Umbilical cord (tissue), 2 donors: ENCODE results near the gene RAD51B. TPM values are rescaled to one million over a fixed set of nuclear protein-coding genes. Genes with fewer than 3 reads are reported as not detected.
"Not testable (repeated sequence)": the region's sequence is repeated elsewhere in the genome, so short reads cannot be mapped to it uniquely, and the experiment has no call there.

Source experiments
- DNase-seq: peaks from one replicate; pipeline ENCODE4 v3.0.0-alpha.2; 2015; ENCODE audit warnings: low spot score
- total RNA-seq: library from RNA; depleted of rRNA; stranded (reverse); fragments of >200 nt; gene quantifications from one replicate; pipeline ENCODE4 v1.2.3, GENCODE V29; 2014; ENCODE audit warnings: low replicate concordance; ENCODE audit not compliant: insufficient read depth

Gene RAD51B
- total RNA-seq, 1 donor from 2014 or later = 34.2 TPM

DNA sequence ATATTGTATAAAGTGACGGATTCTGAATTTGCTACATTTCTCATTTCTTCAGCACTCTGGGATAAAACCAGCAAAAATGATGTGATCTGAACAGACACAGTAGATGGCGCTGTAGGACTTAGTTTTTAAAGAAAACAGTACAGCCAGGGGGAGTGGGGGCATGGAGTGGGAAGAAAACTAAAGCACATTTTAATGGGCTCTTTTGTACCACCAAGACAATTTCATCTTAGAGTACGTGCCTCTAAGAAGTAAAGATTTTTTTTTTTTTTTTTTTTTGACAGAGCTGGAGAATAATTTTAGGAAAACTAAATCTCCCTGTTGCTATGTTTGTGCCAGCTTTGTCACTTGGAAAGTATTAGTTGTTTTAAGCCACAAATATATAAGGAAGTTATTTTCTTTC, 124.4 kb downstream of the RAD51B start:
- peak; percentile 93 for DNase-seq

DNA sequence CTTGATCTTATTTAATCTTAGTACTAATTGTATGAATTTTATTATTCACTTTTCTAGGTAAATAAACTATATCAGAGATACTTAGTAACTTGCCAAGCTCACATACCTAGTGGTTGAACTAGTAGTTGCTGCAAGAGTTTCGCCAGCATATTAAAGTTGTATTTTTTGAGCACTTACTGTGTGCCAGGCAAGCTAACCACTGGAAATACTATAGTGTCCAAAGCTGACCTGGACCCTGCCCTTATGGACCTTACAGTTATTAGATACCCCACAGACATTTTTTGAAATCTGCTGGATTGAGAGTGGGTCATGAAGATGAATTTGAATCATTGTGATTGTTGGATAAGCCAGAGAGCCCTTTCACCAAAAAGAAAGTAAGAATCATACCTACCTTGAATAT, 125.0 kb downstream of the RAD51B start:
- DNase-seq = no peak

DNA sequence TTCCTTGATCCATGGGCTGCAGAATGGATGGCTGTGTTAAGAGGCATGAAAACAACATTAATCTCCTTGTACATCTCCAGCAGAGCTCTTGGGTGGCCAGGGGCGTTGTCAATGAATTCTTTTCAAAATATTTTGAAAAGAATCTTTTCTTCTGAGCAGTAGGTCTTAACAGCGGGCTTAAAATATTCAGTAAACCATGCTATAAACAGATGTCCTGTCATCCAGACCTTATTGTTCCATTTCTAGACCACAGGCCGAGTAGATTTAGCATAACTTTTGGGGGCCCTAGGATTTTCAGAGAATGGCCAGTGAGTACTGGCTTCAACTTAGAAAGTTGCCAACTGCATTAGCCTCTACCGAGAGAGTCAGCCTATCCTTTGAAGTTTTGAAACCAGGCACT, 130.2 kb downstream of the RAD51B start:
- DNase-seq = no peak

DNA sequence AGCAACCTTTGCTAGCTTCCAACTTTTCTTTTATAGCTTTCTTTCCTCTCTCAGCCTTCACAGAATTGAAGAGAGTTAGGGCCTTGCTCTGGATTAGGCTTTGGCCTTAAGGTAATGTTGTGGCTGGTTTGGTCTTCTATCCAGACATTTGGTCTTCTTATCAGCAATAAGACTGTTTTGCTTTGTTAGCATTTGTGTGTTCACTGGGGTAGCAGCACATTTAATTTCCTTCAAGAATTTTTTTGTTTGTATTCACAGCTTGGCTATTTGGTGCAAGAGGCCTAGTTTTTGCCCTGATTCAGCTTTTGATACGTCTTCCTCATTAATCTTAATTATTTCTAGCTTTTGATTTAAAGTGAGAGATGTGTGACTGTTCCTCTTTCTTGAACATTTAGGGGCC, 130.8 kb downstream of the RAD51B start:
- DNase-seq = no peak

DNA sequence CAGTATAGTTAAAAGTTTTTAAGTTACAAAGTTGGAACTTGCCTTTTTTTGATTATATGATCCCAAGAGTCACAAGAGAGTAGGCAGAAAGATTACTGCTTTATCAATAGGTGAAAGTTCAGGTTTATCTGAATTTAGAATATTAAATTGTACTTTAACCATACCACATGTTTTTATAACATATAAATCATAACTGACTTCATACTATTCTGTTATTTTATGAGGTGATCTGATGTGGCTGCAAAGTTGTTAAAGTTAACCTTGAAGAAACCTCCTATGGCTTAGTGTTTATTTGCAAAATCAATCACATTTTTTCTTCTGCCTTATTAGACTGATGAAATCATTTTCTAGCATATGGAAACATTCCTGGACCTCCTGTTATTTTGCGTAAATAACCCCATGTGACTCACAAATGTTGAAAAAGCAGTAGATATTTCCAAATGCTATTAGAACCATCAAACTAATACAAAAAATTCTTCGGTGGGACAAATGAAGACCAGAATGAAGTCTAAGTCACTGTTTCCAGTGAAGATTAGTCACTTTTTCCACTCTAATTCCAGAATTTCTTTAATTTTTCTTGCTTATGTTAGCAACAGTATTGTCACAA, 132.1 kb downstream of the RAD51B start:
- DNase-seq = no peak

DNA sequence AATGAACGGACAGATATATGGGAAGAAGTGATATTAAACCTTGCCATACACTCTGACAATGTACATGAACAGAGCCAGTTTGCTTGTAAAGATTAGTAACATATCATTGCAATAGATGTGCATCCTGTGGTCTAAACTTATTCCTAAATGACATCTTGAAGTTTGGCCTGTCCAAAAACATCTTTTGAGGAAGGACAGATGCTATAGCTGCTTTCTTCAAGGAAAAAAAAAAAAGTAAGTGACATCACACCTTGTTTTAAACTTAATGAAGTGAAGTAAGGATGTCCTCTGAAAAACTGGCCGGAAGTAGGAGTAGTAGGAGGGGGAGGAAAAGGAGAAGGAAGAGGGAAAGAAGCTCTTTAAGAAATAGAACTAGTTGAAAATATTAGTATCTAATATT, 132.8 kb downstream of the RAD51B start:
- no peak for DNase-seq

DNA sequence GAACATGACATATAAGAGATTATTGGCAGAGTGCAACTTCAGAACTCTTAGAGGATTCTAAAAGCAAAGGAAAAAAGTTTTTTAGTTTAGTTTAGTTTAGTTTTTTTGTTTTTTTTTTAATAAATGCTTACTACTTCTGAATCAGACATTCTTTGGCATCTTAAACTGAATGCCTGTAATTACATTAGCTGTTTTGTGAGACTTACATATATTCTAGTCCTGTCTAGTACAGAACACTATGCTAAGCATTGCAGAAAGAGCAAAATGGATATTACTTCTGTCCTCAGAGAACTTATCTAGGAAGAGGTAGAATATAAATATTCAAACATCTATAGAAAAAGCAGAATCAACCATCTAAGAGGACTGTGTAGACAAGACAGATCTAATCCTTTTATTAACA, 133.2 kb downstream of the RAD51B start:
- DNase-seq = no peak

DNA sequence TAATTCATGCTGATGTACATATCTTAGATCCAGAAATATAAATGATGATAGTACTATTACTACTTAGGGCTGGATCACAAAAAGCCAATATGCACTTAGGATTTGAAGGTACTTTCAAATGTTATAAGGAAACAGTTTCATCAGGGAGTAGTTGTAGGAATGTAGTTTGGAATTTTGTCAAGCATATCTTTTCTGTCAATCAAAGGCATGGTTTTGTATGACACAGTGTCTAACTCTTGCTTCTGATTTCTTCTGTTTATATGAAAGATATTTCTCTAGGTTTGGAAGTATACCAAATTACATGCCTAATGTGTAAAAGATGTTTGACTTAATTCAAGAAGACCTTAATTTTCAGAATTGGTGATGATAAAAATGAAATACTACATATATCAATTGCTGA, 135.7 kb downstream of the RAD51B start:
- no peak for DNase-seq

DNA sequence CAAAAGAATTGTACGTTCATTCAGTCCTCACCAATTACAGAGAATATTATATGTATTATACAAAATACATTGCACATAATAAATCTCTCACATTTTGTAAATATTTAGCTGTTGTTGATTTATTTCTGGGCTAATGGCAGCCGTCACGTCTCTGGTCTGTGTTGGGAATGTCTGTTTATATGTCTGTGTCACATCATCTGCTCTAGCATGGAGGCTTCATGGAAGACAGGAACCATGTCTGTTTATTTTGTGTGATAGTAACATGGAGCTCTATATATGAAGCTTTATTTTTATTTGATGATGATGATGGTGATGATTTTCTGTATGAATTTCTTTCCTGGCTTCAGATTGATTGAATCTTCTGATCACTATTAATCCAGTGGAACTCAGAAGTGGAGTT, 138.4 kb downstream of the RAD51B start:
- DNase-seq = no peak

DNA sequence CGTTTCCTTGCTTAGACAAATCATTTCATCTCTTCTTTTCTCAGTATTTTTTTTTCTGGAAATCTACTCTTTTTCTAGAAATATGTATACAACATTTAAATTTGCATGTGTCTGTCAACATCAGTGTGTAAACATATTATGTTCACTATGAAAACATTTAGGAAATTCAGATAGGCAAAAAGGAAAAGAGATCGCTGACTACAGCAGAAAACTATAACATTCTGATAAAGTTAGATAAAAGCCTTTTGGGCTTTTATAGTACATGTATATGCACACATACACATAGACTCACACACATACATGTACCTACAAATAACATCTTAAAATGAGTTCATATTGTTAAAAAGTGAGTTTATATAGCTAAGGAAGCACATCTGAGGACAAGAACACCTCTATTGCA, 142.1 kb downstream of the RAD51B start:
- no peak for DNase-seq

DNA sequence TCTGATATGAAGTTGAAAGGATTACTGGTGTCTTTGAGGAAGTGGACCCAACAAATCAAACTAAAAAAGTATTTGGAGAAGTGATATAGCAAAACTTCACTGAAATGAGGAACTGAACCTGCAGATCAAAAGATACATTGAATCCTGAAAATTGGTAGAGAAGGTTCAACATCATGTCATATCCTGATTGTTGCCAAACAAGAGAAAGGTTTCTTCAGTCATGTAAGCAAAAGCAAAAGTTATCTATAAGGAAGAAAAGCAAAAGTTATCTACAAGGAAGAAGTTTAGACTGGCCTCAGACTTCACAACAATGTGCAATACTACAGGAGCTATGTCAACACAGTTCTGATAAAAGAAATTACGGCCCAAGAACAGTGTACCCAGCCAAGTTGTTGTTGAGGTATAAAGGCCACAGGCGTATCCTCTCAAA, 142.7 kb downstream of the RAD51B start:
- DNase-seq = peak; percentile 44

DNA sequence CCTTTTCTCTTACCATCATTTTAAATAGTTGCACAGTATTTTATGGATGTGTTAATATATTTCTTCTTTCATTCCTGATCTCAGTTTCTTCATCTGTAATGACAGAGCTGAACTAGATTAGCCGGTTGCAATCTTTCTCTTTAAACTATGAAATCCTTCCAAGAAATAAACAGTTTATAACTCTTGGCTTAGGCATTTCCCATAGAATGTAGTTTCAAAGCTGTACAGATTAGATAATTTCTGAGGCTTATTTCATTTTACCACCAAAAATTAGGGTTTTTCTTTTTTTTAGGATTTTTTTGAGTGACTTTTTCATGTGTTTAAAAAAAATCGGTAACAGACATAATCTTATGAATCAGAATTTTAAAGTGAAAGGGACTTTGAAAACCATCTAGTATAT, 144.0 kb downstream of the RAD51B start:
- peak; percentile 74 for DNase-seq

DNA sequence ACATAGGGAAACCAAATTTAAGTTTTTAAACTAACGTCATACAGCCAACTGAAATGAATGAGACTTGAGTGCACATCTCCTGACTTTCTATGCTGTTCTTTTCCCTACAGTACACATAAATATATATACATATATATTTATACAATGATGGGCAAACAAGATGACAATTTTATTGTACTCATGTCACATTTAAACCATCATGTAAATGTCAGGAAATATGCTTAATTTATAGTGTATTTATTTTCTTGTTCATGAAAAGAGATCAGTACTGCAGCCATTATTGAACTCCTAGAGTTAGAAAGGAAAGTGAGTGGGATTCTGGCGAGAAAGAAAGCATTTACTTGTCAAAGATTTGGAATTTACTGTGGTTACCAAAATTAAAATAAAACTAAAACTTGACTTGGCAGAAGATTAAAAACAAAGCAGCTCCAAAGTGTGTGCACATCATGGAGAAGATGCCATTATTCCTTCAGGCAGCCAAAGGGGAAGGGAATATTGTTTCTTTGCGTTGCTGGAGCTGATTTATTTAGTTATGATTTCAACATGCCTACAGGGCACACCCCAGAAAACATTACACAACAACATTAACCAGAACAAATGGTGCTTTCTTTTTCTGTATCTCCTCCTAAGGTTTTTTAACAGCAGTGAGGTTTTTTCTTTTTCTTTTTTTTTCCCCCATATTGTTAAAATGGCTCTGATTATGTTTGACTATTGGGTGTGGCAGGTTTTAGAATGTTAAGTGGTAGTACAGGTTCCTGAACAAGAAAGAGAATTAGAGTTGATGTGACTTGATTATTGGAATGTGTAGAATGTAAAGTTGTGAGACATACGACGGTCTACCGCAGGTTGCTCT, 144.6 kb downstream of the RAD51B start:
- peak; percentile 78 for DNase-seq

DNA sequence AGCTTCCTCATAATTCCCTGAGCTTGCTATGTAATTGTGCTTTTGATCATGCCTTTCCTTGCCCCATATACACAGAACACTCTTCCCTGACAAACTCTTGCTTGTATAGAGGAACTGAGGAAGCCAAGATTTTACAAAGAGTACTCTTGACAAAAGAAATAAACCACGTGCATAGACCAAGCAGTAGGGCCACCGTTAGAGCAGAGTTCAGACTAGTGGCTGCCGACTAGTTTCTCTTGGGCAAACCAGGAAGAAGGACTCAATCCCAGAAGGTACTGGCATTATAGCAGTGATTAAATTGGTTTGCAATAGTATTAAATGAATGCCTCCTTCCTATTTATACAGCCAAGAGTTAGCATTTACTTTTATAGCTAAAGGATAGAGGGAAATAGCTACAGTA, 146.1 kb downstream of the RAD51B start:
- DNase-seq = no peak

DNA sequence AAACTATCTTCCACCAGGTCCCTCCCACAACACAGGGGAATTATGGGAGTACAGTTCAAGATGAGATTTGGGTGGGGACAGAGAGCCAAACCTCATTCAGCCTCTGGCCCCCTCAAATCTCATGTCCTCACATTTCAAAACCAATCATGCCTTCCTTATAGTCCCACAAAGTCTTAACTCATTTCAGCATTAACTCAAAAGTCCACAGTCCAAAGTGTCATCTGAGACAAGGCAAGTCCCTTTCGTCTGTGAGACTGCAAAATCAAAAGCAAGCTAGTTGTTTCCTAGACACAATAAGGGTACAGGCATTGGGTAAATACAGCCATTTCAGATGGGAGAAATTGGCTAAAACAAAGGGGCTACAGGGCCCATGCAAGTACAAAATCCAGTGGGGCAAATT, 147.6 kb downstream of the RAD51B start:
- DNase-seq = no peak

DNA sequence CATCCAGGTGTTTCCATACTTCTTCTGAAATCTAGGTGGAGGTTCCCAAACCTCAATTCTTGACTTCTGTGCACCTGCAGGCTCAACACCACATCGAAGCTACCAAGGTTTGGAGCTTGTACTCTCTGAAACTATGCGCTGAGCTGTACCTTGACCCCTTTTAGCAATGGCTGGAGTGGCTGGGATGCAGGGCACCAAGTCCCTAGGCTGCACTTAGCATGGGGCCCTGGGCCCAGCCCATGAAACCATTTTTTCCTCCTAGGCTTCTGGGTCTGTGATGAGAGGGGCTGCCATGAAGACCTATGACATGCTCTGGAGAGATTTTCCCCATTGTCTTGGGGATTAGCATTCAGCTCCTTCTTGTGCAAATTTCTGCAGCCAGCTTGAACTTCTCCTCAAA, 148.4 kb downstream of the RAD51B start:
- not testable (repeated sequence) for DNase-seq

DNA sequence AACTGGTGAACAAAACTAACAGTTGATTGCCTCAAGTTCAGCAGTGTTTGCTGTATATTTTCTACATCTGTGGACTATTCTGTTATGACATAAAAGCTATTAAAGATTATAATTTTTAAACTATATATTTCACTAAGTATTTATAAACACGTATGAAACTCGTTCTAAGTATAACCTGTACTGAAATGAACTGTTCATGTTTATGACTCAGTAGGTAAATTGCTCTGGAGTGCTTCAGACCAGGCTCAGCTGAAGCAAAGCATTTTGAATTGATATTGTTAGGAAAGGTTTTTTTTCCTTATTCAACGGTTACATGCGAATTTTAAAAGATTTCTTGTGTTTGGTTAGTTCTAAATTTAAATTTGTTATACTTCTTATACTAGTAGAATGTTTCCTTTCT, 151.3 kb downstream of the RAD51B start:
- DNase-seq = no peak

DNA sequence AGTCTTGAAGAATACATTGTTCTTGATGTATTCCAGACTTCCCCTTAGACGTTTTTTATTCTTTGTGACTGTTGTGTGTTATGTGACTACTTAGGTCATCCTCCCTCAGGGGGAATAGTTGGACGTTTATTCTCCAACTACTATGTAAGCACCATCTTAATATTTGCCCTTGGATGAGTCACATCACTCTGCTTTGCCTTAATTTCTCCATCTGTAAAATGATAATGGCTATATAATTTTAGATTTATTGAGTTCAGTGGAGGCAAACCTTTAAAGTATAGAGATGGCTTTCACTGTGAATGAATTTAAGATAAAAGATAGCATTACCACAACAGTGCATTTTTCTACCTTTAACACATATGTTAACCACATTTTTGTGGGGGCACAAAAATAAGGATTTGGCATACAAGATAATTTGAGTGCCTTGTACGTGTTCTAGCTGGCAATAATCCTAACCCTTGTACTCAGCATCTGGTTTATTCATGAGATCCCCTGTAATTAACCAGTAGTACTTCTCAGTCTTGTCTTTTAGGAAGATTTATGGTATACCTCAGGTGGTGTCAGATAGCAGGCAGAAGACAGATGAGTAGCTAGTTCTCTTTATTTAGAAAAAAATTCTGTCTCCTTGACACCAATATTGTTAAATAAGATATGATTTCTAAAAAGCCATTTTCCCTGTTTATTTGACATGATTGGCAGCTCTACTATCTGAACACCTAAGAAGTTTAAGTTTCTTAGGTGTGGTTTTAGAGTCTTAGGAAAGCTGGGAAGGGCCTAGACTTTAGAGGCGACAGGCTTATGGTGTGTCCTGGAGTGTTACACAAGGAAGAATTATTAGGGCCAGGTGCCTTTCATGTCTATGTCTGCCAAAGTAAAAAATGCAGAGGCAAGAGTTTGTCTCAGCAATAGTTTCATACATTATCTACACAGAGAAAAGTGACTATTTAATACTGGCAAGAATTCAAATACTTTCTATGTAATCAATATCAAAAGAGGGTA, 152.3 kb downstream of the RAD51B start:
- peak; percentile 67 for DNase-seq

DNA sequence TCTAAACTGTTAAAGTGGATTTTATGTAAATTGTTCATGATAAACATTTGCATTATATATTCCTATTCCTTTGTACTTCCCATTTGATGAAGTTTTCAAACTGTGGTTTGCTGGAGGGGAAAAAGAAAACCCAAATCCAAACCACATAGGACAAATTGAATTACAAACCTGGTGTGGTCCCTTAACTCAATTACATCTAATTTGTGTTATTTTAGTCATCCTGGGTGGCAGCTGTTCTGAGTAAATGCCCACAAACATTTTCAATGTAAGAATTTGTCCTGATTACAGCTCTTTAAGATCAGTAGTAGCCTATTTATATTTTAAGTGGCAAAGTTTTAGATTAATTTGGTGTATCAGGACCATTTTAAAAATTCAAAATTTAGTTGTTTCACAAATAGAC, 153.9 kb downstream of the RAD51B start:
- no peak for DNase-seq

DNA sequence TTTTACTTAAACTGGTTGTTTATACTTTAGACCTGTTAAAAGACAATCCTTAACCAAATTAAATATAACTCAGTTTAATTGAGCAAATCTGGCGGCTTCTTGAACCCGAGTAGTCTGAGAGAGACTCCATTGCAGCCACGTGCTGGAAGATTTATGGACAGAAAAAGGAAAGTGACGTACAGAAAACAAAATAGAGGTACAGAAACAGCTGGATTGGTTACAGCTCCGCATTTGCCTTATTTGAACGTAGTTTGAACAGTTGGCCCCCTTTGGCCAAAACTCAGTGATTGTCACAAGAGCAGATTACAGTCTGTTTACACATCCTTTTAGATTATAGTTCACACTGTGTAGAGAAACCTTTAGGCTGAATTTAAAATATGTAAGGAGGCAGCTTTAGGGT, 155.9 kb downstream of the RAD51B start:
- DNase-seq = no peak

DNA sequence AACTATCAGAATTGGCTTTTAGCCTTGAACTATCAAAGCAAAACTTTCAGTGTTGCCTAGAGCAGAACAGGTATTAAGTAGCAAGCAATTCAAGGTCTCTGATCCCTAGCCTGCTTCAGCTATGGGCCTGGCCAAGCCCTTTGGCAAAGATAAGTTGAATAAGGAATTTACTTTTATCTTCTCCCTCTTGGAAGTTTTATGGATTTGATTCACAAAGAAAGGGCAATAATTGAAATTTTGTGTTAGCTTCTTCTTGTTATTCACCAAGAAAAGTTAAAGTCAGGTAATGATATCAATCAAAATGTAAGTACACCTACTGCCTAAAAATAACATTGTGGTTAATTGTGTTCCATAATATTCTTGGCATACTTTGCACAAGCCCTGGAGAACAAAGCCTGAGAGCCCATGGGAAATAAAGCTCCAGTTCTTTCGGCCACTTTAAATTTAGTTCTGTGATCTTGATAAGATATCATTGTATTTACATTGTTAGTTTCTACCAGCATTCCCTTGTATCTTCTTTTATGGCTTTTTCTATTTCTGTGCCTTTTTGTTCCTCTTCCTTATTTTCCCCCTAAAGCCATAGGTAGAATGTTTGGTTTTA, 158.0 kb downstream of the RAD51B start:
- peak; percentile 65 for DNase-seq

DNA sequence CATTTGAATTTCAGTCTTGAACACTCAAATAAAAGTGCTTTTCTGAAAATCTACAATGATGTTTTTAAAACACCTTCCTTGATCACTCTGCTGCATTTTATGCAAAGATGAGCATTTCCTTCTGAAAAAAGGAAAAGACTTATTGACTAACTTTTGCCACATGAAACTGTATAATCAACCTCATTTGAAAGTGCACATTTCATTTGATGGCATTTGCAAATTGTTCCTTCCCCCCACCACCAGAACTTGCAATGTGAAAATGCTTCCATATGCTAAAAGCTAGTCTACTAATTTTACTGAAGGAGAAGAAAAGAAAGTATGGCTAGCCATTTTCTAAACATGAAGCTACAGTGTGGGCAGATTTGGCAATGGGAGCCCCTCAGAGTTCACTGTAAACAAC, 159.2 kb downstream of the RAD51B start:
- no peak for DNase-seq
